GM19328 (cell line): Measurements from ENCODE around the gene DLGAP1.

Experiments
- ATAC-seq: cut with Tn5 transposase; IDR thresholded peaks from one replicate; pipeline ENCODE4 v1.9.1; 2021; ENCODE audit warnings: mild to moderate bottlenecking, moderate library complexity; ENCODE audit not compliant: unreplicated experiment

DLGAP1 gene

DNA sequence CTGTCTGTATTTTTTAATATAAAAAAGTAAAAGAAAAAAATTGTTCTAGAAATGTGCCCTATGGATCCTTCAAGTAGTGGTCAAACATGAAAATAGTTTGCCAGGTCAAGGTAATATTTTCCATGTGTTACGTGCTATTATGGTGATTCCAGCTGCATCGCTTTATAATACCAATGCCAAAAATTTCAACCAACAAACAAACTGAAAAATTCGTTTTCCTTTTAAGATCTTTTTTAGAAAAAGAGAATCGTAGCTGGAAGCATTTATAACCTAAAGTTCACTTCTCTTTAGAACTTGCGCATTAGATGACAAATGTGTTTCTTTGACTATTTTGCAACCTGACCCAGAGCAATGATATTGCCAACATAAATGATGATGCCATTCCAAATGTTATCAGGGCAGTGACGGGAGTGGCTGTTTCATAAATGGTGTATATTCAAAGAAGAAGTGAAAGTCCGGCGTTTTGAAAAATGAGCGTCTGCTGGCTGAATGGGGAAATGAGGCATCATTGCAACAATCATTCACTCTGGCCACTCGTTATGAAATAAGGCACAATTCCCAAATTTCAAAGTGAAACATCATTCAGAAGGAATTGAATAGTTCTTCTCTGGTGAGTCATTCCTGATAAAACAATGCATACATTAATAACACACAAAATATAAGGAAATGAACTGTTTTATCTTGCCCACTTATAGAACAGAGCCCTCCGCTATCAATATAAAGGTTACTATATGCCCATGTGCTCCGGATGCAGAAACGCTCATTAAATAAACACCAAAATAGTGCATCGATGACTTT is 707.7 kb downstream of the DLGAP1 start:
- no peak for ATAC-seq

DNA sequence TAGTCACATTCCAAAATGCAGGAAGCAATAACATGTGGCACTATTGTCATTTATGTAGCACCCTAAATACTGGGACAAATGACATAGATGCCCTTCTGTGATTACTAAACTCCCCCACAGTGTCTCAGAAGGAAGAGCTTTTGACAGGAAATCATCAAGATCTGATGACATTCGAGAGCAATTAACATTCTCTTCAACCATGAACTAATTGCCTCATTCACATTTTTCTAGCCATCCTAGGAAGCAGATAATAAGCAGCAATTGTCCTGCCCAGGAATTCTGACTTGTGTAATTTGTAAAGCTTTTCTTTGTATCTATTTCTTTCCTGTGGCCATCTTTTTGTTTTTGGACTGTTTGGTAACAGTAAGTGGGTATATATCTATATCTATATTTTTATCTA is 712.6 kb downstream of the DLGAP1 start:
- no peak for ATAC-seq

DNA sequence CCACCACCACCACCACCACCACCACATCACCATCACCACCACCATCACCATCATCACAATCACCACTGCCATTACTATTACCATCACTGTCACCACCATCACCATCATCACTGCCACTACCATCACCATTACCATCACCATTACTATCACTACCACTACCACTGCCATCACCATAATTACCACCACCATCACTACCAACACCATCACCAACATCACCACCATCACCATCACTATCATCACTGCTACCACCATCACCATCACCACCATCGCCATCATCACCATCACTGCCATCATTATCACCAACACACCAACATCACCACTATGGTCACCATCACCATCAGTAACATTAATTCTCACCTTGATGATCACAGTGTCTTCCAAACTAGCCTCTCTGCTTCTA is 713.8 kb downstream of the DLGAP1 start:
- ATAC-seq = no peak

DNA sequence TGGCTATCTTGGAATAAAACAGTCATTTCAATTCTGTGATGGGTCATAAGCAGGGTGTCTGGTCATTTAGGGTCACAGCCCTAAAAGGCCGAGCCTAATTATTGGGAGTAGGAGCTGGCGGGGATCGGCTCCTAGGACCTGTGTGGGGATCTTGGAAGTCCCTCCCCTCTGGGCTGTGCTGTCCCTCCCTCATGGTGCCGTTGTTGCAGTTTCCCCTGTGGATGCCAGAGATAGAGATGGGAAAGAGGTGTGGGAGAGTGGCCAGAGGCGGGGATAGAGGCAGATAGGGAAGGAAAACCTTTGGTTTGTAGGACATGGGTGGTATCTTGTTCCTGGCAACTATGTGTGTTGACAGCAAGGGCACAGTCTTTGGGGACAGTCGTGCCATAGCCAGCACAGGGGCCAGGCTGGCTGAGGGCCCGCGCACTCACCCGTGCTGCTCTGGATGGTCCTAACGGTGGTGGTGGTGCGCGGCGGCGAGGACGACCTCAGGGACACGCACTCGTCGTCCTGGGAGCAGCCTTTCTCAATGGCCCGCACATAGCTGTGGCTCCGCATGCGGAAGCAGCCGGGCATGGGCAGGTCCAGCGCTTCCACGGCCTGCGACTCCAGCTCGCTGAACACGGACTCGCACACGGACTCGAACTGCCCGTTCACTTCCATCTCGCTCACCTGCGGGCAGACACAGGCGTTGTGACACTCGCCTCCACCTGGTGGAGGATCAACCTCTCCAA is 726.2 kb downstream of the DLGAP1 start:
- no peak for ATAC-seq

DNA sequence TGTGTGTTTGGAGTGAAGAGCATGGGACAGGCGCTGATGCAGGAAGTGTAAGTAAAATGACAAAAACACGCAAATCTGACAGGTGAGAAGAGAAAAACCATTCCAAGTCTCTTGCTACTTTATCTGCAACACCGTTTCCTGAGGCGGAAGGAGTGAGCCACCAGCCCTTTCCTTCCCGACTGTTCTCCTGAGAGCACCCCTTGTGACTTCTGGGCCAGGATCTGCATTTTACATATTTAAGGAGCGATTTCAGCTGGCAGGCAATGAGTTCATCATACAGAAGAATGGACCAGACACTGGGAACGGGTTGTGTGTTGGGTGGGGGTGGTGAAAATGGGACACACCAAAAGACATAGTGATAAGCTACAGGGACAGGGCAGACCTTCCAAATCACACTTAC is 727.8 kb downstream of the DLGAP1 start:
- ATAC-seq = no peak

DNA sequence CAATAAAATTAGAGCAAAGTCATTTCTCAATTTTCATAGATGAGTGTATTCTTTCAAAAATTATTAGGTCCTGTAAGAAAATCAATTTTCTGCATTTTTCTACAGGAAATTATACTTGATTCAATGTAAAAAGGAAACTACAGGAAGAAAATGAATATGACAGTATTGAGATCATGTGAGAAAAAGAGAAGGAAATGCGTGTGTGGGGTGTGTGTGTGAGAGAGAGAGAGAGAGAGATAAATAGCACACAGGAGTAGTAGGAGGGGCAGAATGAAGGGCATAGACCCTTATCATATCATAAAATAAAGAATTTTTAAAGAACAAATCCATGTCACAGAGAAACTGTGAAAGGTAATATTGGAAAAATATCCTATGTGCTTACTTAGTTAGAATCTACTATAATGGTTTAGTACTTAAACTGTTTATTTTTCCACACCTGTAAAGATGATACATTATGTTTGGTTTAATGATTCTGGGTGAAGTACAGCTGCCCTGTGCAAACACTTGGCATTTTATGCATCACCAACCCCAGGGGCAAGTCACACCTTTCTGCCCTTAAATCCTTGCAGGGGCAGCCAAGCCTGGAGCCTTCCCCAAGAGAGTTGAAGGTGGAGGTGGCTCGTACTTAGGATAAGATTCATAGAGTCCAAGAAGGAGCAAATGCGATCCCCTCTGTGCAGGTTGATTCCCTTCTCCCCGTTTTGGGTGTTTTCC is 728.7 kb downstream of the DLGAP1 start:
- no peak for ATAC-seq

DNA sequence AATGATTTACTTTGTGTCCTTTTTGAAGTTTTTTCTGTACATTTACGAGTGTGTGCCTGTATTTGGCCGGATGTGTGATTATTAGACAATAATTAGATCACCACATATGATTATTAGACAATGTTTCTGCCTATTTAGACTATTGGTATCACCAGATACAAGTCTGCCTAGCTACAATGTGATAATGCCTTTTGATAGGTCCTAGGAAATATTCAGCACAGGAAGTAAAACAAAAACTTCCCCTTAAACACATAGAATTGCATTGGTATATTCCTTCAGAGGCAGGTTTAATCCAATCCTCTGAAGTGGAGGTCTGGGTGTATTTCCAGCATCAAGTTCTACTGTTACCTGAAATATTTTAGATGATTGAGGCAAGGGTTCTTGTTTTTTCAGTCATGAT is 730.0 kb downstream of the DLGAP1 start:
- no peak for ATAC-seq

DNA sequence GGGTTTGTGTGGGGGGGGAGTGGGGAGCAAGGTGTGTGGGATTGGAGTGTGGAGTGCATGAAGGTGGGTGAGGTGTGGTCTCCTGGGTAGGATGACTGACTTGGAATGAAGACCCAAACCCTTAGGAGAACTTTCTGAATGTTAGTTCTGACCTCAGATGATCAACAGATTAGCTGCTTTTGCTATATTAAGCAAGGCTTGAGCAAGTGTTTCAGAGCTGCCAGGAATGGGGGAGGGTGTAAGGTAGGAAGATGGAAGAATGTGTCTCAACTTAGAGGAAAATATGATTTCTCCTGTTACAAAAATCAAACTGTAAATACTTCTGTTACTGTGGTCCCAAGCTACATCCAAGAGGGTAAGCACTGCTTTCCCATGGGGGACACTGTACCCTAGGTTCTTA is 731.6 kb downstream of the DLGAP1 start:
- ATAC-seq = no peak

DNA sequence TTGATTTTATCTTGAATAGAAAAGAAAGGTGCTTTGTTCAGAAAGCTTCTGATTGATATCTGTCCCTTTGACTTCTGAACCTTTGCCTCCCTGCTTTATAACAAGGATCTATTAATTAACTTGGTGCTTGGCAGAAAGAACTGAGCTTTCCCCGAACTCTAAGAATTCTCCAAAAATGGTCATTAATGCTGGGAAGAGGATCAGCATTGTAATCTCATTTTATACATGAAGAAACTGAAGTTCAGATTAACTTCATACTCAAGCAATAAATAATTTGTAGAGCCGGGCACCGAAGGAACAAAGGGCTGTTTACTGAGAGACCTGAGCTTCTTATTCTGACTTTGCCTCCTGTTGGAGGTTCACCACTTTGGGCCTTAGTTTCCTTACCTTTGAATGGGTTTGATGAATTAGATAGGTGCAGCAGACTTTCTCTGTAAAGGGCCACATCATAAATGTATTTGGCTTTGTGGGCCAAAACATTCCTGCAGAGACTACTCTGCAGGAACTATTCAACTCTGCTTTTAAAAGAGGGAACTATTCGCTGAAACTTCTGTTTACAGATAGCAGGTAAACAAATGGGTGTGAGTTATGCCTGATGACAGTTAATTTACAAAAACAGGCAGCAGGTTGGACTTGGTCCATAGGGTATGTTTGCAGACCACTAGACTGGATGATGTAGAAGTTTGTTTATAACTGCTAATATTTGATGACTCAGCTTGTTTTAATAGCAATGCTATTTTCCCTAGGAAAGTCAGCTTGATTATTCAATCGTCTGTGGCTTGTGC is 732.3 kb downstream of the DLGAP1 start:
- no peak for ATAC-seq

DNA sequence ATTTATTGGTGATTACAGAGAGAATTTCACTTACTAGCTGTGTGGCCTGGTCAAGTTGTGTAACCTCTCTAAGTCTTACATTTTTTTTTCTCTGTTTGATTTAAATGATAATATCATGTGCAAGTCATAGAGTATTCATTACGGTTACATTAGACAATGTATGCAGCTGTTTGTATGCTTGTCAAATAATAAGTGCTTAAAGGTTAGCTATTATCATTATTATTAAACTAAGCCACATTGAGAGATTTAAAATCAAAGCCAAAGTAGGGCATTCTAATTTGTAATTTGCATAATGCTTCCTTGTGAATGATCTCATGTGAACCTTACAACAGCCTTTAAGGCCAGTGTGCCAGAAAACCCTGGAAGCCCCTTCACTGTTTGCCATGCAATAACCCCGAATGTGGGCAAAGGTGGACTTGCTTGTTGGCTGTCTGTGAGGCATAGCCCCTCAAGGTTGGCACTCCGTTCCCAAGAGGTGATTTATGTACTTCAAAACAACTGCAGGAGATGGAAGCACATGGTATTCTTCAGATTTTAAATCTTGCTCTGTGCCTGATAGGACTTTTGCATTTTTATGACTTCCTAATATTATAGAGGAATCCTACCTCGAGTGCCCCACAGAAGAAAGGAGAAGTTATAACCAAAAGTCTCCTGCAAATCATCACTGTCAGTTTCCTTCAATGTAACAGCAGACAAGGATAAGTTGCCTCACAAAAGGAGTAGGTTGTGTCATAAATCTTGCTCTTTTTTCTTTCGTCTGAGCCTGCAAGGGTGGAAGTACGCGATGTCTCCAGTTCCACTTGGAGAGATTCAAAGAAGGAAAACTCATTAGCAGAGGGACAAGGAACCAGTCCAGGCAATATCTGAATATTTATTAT is 733.1 kb downstream of the DLGAP1 start:
- ATAC-seq = no peak

DNA sequence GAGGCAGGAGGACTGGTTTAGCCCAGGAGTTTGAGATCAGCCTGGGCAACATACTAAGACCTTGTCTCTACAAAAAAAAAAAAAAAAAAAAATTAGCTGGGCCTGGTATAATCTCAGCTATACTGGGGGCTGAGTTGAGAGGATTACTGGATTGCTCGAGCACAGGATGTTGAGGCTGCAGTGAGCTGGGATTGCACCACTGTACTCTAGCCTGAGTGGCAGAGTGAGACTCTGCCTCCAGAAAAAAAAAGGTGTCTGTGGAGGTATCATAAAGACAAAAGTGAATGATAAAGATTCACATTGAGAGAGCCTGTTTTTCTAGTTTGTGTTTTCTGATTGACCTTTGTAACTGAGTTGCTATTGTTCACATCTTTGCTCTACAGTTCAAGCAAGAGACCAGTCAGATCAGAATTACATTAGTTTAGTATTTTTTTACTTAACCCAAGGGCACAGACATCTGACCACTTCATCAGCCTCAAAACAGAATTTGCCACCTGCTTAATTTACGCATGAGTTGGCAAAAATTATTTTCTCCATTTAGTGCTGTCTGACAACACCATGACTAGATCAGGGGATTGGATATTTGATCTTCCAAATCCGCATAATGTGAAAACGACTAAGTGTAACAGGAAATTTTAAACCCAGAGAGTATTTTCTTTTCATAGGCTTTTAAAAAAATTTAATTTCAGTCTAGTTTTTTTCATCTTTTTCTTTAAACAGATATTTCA is 734.1 kb downstream of the DLGAP1 start:
- ATAC-seq = no peak

DNA sequence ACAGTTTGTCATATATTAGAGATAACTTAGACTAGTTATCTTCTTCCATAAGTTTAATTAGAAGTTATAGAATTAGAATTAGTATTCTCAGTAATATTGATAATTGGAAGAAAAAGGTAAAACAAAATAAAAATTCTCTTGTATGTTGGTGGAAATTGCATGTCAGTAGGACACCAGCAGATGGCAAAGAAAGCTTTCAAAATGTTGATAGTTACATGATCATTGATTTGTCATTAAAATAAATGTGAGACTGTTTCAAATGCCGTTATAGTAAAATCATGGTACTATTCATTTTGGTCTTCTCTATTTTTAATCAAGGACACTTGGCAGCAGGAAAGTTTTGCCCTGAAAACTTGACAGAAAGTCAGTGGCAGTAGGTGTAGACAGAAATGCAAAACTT is 734.9 kb downstream of the DLGAP1 start:
- no peak for ATAC-seq

DNA sequence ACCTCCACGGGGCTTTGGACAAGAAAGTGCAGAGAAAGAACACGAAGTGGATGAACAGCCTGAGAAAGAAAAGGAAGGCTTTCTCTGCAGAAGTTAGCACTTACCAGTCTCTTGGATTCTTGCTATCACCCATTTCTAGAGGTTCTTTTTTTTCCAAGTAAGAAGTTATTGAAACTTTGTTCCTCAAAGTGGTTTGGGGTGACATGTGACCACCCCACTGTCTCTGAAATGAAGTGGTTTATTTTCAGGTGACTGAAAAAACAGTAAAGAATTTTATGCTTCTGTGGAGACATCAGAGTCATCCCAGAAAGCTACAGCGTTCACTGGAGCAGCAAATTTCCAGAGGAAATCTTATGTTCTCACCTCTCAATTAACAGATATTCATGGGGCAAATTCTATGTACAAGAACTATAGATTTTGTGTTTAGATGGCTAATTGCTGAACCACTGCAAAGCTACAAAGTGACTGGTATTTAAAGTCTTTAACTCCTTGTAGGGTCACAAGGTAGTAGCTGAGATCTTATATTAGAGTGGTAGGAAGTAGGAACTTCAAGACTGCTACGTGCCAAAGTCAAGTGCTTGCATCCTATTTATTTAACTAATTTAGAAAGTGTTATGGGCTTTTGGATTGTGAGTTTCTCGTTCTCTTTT is 737.6 kb downstream of the DLGAP1 start:
- ATAC-seq = no peak

DNA sequence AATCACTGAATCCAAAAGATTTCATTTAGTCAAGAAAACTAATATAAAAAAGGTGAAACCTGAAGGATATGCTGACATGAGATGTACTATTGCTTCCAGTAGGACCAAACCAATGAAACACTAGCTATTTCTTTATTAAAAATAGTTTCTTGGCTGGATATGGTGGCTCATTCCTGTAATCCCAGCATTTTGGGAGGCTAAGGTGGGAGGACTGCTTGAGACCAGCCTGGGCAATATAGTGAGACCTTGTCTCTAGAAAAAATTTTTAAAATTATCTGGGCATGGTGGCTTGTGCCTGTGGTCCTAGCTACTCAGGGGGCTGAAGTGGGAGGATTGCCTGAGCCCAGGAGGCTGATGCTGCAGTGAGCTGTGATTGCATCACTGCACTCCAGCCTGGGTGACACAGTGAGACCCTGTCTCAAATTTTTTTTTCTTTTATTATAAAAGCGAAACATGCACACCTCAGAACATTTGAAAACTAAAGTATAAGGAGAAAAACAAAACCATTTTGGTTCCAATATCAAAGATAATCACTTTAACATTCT is 738.9 kb downstream of the DLGAP1 start:
- no peak for ATAC-seq

DNA sequence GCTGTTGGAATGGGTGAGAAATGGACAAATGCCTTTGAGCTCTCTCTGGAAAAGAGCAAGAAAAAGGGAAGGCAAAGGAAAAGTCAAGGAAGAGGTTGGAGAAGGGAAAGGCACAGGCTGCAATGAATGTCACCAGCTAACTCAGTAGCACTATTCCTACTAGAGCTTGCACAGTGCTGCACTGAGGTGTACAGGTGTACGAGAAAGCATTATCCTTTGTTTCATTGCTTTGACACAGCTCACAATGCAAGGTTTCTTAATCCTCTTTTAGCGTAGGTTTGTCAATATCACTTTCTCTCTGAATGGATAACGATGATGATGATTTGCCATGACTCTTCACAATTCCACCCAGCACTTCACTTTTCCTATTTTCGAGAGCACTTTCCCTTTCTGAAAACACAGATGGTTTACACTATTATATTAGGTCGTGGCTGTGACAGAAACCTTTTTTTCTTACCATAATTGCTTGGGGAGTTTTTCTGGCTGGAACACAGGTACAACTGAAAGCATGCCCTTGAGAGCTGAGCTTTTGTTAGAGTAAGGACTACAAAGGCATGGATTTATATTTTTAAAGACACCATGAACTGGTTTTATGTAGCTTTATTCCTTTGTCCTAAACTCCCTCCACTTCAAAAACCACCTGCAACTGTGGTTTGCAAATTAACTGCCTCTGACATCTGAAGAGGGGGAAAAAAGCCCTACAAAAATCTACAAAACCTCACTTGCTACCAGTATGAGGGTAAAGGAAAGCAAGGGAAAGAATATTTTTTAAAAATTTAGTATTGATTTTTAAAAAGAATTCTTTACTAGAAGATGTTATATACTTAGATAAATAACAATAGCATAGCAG is 739.7 kb downstream of the DLGAP1 start:
- no peak for ATAC-seq

DNA sequence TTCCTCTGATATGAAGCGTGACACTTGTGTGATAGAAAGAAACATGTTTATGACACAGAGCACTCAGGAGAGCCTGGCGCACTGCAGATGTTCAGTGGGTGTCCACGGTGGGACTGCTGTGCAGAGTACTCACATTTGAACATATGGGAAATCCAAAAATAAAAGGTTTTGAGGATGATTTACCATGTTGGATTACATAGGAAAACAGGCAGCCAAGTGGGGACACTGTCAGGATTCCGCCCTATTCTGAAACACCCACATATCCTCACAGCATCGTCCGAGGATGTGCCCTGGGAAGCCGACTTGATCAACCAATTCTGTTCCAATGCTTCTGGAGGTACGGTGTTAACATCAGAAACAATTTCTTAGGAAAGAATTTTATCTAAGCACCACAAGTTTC is 741.4 kb downstream of the DLGAP1 start:
- ATAC-seq = no peak

DNA sequence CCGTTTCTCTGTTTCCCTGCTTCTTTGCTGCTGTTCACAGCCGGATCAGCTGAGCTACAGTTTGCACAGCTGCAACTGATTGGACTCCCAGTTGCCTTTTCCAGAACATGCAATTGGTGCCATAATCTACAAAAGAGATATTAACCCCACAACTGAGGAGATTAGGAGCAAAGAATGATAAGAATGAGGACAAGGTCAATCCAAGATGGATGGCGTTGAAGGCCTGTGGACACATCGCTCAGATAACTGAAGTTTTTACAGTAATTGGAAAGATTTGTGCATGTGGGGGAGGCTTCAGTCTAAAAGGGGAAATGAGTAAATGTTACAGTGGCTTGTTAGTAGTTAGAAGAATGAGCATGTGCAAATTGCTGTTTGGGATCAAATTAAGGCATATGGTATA is 741.9 kb downstream of the DLGAP1 start:
- ATAC-seq = no peak

DNA sequence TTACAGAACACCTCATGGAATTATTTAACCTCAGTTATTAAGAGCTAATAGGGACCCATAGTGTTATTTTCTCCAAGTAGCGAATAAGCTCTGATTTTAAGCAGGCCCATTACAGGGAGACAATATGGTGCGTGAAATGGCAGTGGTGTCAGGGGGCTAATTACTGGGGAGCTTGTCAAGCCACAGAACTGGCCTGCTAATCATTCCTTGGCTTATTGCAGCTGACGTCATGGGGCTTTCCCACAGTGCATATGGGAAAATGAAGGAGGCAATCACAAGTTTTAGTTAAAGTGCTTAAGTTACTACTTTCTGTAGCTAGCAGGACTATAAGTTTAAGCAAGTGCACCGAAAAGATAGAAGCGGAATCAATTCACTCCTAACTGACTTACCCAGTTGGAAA is 742.6 kb downstream of the DLGAP1 start:
- no peak for ATAC-seq
